MM.1S (cell line): ENCODE data around the gene COIL.

ENCODE experiments used
- DNase-seq: peaks from one replicate; pipeline ENCODE4 v3.0.0-alpha.2; 2015
- H2AFZ ChIP-seq: fragments of 300-600 bp; sonication (generic); 2 replicates; pipeline ENCODE4 v1.6.0; 2016; ENCODE audit warnings: antibody characterized with exemption, low read length
- H3F3A ChIP-seq: fragments of 300-600 bp; sonication (generic); 2 replicates; pipeline ENCODE4 v1.6.1; 2016; ENCODE audit warnings: mild to moderate bottlenecking, antibody characterized with exemption, low read length, moderate library complexity, mixed read lengths; ENCODE audit not compliant: insufficient read depth
- H3K27ac ChIP-seq: fragments of 300-600 bp; sonication (generic); 2 replicates; pipeline ENCODE4 v1.5.1; 2016; ENCODE audit warnings: mild to moderate bottlenecking, low read length
- H3K27me3 ChIP-seq: fragments of 300-600 bp; sonication (generic); replicated peaks from 2 replicates; pipeline ENCODE4 v1.6.0; 2016; ENCODE audit warnings: low read length; ENCODE audit not compliant: insufficient read depth
- H3K36me3 ChIP-seq: fragments of 300-600 bp; sonication (generic); replicated peaks from 2 replicates; pipeline ENCODE4 v1.6.1; 2016; ENCODE audit warnings: mild to moderate bottlenecking, low read length, mixed read lengths; ENCODE audit not compliant: insufficient read depth
- H3K4me1 ChIP-seq: fragments of 300-600 bp; sonication (generic); 2 replicates; pipeline ENCODE4 v1.6.1; 2016; ENCODE audit warnings: low read length, mixed read lengths
- H3K4me2 ChIP-seq: fragments of 300-600 bp; sonication (generic); 2 replicates; pipeline ENCODE4 v1.6.0; 2016; ENCODE audit warnings: low read depth, low read length
- H3K4me3 ChIP-seq: fragments of 300-600 bp; sonication (generic); 2 replicates; pipeline ENCODE4 v1.5.1; 2016; ENCODE audit warnings: low read length, mixed read lengths
- H3K79me2 ChIP-seq: fragments of 300-600 bp; sonication (generic); 2 replicates; pipeline ENCODE4 v1.6.1; 2016; ENCODE audit warnings: mixed run types, low read length, mixed read lengths
- H3K9ac ChIP-seq: fragments of 300-600 bp; sonication (generic); 2 replicates; pipeline ENCODE4 v1.6.1; 2016; ENCODE audit warnings: low read length, mixed read lengths
- H3K9me2 ChIP-seq: fragments of 300-600 bp; sonication (generic); replicated peaks from 2 replicates; pipeline ENCODE4 v1.6.1; 2016; ENCODE audit warnings: mild to moderate bottlenecking, low read length, mixed read lengths; ENCODE audit not compliant: insufficient read depth
- H3K9me3 ChIP-seq: fragments of 300-600 bp; sonication (generic); replicated peaks from 2 replicates; pipeline ENCODE4 v1.6.1; 2016; ENCODE audit warnings: mild to moderate bottlenecking, low read length, mixed read lengths; ENCODE audit not compliant: insufficient read depth
- H4K20me1 ChIP-seq: fragments of 300-600 bp; sonication (generic); 2 replicates; pipeline ENCODE4 v1.6.1; 2016; ENCODE audit warnings: mild to moderate bottlenecking, low read length, moderate library complexity, mixed read lengths; ENCODE audit not compliant: insufficient read depth
- EZH2 ChIP-seq: fragments of 300-600 bp; sonication (generic); optimal IDR thresholded peaks from 2 replicates; pipeline ENCODE3; 2017; ENCODE audit warnings: low read depth, mild to moderate bottlenecking, antibody characterized with exemption, low read length, mixed read lengths
- EZH2phosphoT487 ChIP-seq: fragments of 300-600 bp; sonication (generic); IDR thresholded peaks from 2 replicates; pipeline ENCODE4 v1.6.1; 2018; ENCODE audit warnings: antibody characterized with exemption, low read length
- TF ChIP-seq, protein P1 (sequence below): fragments of 300-600 bp; sonication (generic); IDR thresholded peaks from 2 replicates; pipeline ENCODE4 v1.5.1; 2016; ENCODE audit warnings: antibody characterized with exemption, low read length, mixed read lengths

The COIL gene

DNA sequence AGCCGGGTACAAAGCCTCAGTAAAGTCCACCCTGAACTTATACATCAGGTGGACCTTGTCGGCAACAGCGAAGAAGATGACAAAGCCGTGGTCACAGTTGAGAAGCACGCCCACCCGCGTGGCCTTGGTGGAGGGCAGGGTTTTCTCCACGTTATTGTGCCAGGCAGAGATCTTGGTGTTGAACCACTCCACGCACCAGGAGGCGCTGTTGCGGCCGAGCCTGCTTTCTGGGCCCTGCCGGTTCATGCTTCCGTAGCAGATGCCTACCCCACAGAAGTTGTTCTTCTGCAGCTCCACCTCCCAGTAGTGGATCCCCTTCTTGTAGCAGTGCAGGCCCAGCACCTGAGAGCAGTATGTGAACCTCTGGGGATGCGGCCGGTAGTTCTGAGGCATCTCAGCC lies 69.1 kb downstream of the COIL start:
- peaks cover 3% of the 10 kb centered on the region; the same call in 1 of the 2 replicates for H3K4me1 ChIP-seq
- H3K9me3 ChIP-seq, result no peaks in the 10 kb centered on the region
- no peak overlapping the region for H3K4me3 ChIP-seq
- H3K27me3 ChIP-seq, result no peaks in the 10 kb centered on the region
- H3K36me3 ChIP-seq, result peaks cover 44% of the 10 kb centered on the region
- H3K4me2 ChIP-seq, result no peak overlapping the region
- H3K79me2 ChIP-seq, result peaks cover 49% of the 10 kb centered on the region
- no peaks in the 10 kb centered on the region for H3K9me2 ChIP-seq
- H4K20me1 ChIP-seq, result no peaks in the 10 kb centered on the region
- no peak for DNase-seq
- H3K27ac ChIP-seq, result no peak overlapping the region
- no peak overlapping the region for H2AFZ ChIP-seq
- H3K9ac ChIP-seq, result no peak overlapping the region
- no peaks in the 10 kb centered on the region; the same call in 1 of the 2 replicates for H3F3A ChIP-seq
- TF ChIP-seq EZH2phosphoT487, result no peak
- TF ChIP-seq, protein P1, sequence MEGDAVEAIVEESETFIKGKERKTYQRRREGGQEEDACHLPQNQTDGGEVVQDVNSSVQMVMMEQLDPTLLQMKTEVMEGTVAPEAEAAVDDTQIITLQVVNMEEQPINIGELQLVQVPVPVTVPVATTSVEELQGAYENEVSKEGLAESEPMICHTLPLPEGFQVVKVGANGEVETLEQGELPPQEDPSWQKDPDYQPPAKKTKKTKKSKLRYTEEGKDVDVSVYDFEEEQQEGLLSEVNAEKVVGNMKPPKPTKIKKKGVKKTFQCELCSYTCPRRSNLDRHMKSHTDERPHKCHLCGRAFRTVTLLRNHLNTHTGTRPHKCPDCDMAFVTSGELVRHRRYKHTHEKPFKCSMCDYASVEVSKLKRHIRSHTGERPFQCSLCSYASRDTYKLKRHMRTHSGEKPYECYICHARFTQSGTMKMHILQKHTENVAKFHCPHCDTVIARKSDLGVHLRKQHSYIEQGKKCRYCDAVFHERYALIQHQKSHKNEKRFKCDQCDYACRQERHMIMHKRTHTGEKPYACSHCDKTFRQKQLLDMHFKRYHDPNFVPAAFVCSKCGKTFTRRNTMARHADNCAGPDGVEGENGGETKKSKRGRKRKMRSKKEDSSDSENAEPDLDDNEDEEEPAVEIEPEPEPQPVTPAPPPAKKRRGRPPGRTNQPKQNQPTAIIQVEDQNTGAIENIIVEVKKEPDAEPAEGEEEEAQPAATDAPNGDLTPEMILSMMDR, result peak; percentile 33

DNA sequence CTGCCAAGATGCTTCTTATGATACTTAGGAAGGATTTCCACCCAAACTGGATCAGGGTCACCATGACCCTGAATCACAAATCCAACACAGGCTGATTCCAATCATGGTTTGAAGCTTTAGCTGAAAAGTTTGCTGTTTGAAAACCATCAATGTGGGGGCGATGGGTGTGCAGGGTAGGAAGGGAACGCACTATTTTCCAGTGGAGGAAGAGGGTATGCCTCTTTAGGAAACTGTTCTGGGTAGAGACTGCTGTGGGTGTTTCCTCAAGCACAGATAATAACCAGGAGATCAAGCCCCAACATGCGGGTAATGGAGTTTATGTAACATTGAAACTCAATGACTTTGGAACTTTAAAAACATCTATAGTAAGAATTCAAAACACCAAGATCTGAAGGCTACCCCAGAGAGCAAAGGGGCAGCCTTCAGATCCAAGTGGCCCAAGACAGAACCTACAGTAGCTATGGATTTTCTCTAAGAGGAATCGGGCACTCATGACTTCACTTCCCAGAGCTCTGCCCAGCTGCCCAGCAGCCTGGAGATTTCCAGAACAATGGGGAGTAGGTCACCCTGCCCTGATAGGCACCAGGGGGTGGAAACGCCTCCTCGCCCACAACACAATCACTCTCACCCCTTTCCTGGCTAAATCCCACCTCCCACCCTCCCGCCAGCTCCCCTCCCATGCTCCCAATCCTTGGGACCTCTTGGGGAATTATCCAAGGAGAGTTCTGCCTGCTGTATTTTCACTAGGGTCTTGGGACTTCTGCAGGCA lies 69.8 kb downstream of the COIL start:
- no peaks in the 10 kb centered on the region for H3K4me1 ChIP-seq
- no peaks in the 10 kb centered on the region for H3K27me3 ChIP-seq
- no peak overlapping the region for H3K9ac ChIP-seq
- no peak overlapping the region for H3K27ac ChIP-seq
- no peaks in the 10 kb centered on the region for H4K20me1 ChIP-seq
- TF ChIP-seq EZH2 (no peak), EZH2phosphoT487 (no peak)
- TF ChIP-seq, protein P1, result no peak
- no peaks in the 10 kb centered on the region; the same call in 1 of the 2 replicates for H3F3A ChIP-seq
- peaks cover 43% of the 10 kb centered on the region for H3K79me2 ChIP-seq
- H2AFZ ChIP-seq, result no peak overlapping the region
- peaks cover 44% of the 10 kb centered on the region for H3K36me3 ChIP-seq
- H3K4me3 ChIP-seq, result no peak overlapping the region
- no peak overlapping the region for H3K4me2 ChIP-seq
- no peaks in the 10 kb centered on the region for H3K9me3 ChIP-seq
- DNase-seq, result no peak
- no peaks in the 10 kb centered on the region for H3K9me2 ChIP-seq

DNA sequence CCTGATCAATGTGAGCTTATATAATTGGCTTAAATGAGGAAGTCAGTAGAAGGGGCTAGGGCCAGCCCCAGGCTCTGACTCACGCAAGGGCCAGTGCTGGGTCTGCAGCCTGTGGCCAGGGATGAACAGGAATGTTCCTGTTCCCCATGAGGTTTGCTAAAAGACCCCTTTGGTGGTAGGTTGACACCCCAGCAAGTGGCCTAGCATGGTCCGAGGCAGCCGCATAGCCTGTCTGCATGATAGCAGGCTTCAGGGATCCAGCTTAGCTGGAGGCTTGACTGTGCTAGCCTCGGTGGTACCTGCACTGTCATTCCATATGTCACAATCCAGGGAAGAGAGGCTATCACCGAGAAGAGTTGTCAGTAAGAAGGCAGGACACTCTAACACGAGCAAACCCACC lies 70.5 kb downstream of the COIL start:
- H3K4me3 ChIP-seq, result no peak overlapping the region
- H3K27ac ChIP-seq, result no peak overlapping the region
- no peaks in the 10 kb centered on the region for H4K20me1 ChIP-seq
- H3F3A ChIP-seq, result no peaks in the 10 kb centered on the region; the same call in 1 of the 2 replicates
- H3K9ac ChIP-seq, result no peak overlapping the region
- TF ChIP-seq, protein P1, result no peak
- TF ChIP-seq EZH2 (no peak), EZH2phosphoT487 (no peak)
- no peak overlapping the region for H2AFZ ChIP-seq
- H3K4me1 ChIP-seq, result no peaks in the 10 kb centered on the region
- no peaks in the 10 kb centered on the region for H3K9me3 ChIP-seq
- H3K27me3 ChIP-seq, result no peaks in the 10 kb centered on the region
- no peak for DNase-seq
- H3K36me3 ChIP-seq, result peaks cover 41% of the 10 kb centered on the region
- H3K9me2 ChIP-seq, result no peaks in the 10 kb centered on the region
- no peak overlapping the region for H3K4me2 ChIP-seq
- peaks cover 36% of the 10 kb centered on the region for H3K79me2 ChIP-seq
